ENCODE results near the gene PCSK6. TPM values are rescaled to one million over a fixed set of nuclear protein-coding genes. Genes with fewer than 3 reads are reported as not detected.

PCSK6 gene
- total RNA-seq, 2 experiments from 2014 or later: 0.46 to 0.74 TPM

DNA sequence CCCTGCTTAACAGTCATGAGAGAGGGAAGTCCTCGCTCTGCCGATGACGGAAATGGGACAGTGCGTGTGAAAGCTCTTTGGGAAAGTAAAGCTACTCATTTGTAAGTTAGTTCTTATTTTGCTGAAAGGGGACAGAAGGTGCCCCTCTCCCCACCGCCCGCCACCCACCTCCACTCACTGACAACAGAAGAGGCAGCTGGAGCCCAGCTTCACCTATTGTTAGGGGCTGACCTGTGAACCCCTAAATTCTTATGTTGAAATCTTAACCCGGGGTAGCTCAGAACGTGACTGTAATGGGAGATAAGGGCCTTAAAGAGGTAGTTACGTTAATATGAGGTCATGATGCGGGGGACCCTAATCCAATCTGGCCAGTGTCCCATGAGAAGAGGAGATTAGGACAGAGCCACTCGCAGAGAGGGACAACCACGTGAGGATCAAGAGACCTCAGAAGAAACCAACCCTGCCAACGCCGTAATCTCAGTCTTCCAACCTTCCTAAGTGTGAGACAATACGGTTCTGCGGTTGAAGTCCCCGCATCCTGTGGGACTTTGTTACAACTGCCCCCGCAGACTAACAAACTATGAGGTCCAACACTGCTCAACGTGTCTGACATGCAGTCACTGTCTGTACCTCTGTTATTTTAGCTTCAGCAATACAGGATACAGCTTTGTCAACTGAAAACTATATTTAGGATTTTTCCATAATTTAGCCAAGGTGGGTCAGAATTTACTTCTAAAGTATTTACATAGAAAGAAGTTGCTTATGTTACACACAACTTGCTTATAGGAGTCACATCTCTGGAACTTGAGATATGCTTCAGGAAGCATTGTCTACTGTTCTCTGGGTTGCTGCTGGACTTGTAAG is 51.7 kb downstream of the PCSK6 start:
- Mint-ChIP-seq H3K4me1 (peaks cover 1% of the 10 kb centered on the region), H3K27ac (no peak overlapping the region)
- CTCF ChIA-PET: interaction anchor here (1.4 kb wide), 1 partner anchor 9 kb away, joined by 3 read pairs; no protein-coding TSS in a partner anchor

GRCh38 chr15:101437209-101437608 is 52.3 kb downstream of the PCSK6 start:
- ChIA-PET POLR2A (interaction anchor here (0.6 kb wide), 1 partner anchor 62 kb away, joined by 3 read pairs; no protein-coding TSS in a partner anchor), CTCF (no interaction called here)
- peaks cover 16% of the 10 kb centered on the region for H3K27me3 Mint-ChIP-seq
- DNase-seq: no peak
- peaks cover 1% of the 10 kb centered on the region for H3K4me1 Mint-ChIP-seq
- no peak overlapping the region for H3K27ac Mint-ChIP-seq
- no peak overlapping the region for H3K4me3 Mint-ChIP-seq
- no peaks in the 10 kb centered on the region for H3K9me3 Mint-ChIP-seq
- H3K36me3 Mint-ChIP-seq (ENCODE audit: low read depth): no peaks in the 10 kb centered on the region

More for the DNA sequence above, 51.7 kb downstream of the PCSK6 start:
- no peaks in the 10 kb centered on the region for H3K36me3 Mint-ChIP-seq (ENCODE audit: low read depth)
- no peak for DNase-seq
- peaks cover 17% of the 10 kb centered on the region for H3K27me3 Mint-ChIP-seq
- no peak overlapping the region for H3K4me3 Mint-ChIP-seq
- POLR2A ChIA-PET: no interaction called here
- no peaks in the 10 kb centered on the region for H3K9me3 Mint-ChIP-seq

- Mint-ChIP-seq H3K4me3 (no peak overlapping the region), H3K4me1 (peaks cover under 1% of the 10 kb centered on the region), H3K27me3 (peaks cover 13% of the 10 kb centered on the region), H3K36me3 (ENCODE audit: low read depth) (no peaks in the 10 kb centered on the region), H3K9me3 (no peaks in the 10 kb centered on the region), H3K27ac (no peak overlapping the region)
- CTCF ChIA-PET: no interaction called here
- no peak for DNase-seq
- POLR2A ChIA-PET: interaction anchor here (0.6 kb wide), 1 partner anchor 61 kb away, joined by 3 read pairs; no protein-coding TSS in a partner anchor
Observed at GRCh38 chr15:101436526-101436925, 53.0 kb downstream of the PCSK6 start.

- H3K27ac Mint-ChIP-seq: no peak overlapping the region
- H3K36me3 Mint-ChIP-seq (ENCODE audit: low read depth): no peaks in the 10 kb centered on the region
- CTCF ChIA-PET: no interaction called here
- POLR2A ChIA-PET: no interaction called here
- no peaks in the 10 kb centered on the region for H3K9me3 Mint-ChIP-seq
- H3K27me3 Mint-ChIP-seq: peaks cover 13% of the 10 kb centered on the region
- H3K4me1 Mint-ChIP-seq: no peaks in the 10 kb centered on the region
- H3K4me3 Mint-ChIP-seq: no peak overlapping the region
- DNase-seq: no peak
Observed at GRCh38 chr15:101435761-101436160, 53.7 kb downstream of the PCSK6 start.

DNA sequence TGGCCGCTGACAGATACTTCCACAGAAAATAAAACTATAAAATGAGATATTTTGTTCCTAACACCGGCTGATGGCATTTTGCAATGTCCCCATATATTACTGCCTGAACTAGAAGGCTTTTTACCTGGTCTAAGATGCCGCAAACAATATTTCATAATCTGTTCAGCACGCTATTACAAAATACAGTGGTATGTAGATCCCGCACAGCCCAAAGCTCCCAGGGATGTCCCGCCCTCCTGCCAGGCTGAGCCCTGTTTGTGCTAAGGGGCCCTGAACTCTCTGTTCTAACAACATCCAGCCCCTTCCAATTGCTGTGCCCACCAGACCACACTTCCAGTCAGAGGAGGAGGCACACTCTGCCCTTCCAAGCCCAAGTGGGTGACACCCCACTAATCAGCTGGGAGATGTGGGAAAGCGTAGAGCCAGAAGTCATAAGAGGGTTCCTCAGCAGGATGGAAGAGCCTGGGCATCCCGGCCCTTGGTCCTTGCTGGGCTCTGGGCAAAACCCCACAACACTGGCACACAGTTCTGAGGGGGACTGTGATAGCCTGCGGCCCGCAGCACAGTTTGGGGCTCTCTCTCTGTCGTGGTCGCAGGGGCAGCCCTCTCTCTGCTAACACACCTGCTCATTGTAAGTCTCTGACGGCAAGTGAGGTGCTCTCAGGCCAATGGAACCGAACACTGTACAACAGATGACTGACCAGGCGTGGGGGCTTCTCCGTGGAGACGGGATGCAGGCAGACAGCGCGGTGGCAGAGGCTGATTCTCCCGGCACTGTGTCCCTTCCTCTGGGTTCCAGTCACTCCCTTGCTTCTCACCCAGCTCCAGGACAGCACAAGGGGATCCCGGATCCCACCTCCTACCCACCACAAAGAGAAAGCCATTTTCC is 55.2 kb downstream of the PCSK6 start:
- H3K9me3 Mint-ChIP-seq: no peaks in the 10 kb centered on the region
- H3K27me3 Mint-ChIP-seq: peaks cover 7% of the 10 kb centered on the region
- DNase-seq: no peak
- H3K27ac Mint-ChIP-seq: no peak overlapping the region
- no peak overlapping the region for H3K4me3 Mint-ChIP-seq
- no peaks in the 10 kb centered on the region for H3K4me1 Mint-ChIP-seq
- POLR2A ChIA-PET: no interaction called here
- no peaks in the 10 kb centered on the region for H3K36me3 Mint-ChIP-seq (ENCODE audit: low read depth)
- CTCF ChIA-PET: no interaction called here

DNA sequence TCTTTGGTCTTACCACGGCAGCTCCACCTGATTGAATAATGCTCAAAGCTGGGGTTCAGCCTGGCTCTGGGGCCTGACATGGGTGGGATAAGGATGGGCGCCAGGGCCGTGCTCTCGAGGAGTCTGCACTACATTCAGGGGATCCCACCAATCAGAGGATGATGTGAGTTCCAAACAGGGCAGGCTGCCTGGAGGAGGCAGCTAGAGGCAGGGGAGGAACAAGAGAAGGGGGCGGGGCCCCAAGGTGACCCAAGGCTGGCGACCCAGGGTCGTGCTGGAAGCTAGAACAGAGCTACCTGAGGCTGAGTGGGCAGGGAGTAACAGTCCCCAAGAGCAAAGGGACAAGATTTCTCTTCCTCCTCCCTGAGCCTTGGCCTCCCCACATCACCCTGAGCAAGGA is 56.1 kb downstream of the PCSK6 start:
- no peaks in the 10 kb centered on the region for H3K36me3 Mint-ChIP-seq (ENCODE audit: low read depth)
- H3K4me1 Mint-ChIP-seq: no peaks in the 10 kb centered on the region
- H3K9me3 Mint-ChIP-seq: no peaks in the 10 kb centered on the region
- ChIA-PET POLR2A (no interaction called here), CTCF (no interaction called here)
- H3K27ac Mint-ChIP-seq: no peak overlapping the region
- peaks cover 2% of the 10 kb centered on the region for H3K27me3 Mint-ChIP-seq
- DNase-seq: no peak
- no peak overlapping the region for H3K4me3 Mint-ChIP-seq

DNA sequence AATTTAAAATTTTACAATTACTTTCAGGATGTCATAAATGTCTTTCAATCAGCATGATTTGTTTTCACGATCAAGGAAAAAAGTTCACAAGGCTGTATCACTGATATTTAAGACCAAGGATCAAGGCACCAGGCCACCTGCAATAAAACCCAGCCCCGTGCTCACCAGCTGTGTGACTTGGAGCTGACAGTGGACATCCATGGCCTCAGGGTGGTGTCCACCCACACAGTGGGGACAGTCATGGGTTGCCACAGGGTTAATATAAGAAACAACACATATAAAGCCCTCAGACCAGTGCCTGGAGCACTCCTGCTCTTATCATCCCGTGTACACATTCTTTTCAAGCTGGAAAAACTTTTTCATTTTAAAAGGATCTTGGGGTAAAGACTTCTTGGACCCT is 56.5 kb downstream of the PCSK6 start:
- POLR2A ChIA-PET: no interaction called here
- Mint-ChIP-seq H3K9me3 (no peaks in the 10 kb centered on the region), H3K27me3 (peaks cover 2% of the 10 kb centered on the region), H3K36me3 (ENCODE audit: low read depth) (no peaks in the 10 kb centered on the region), H3K4me1 (no peaks in the 10 kb centered on the region), H3K4me3 (no peak overlapping the region), H3K27ac (no peak overlapping the region)
- CTCF ChIA-PET: no interaction called here
- DNase-seq: no peak

DNA sequence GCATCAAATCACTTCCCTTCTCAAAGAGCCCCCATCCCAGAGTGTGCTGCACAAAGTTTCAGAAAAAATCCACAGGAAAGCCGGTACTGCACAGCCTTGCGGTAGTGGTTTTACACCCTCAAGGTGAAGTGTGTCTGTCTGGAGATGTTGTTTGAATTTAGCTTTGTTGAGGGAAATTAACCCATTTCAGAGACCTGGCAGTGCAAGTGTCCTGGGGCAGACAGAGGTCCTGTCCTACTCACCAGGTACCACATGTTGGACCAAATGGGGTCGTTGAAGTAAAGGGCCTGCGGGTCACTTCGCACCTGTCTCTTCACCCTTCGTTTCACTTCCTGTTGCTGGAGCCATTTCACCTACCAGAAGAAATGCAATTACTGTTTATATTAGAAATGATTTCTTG is 57.8 kb downstream of the PCSK6 start:
- DNase-seq: no peak
- ChIA-PET POLR2A (no interaction called here), CTCF (no interaction called here)
- H3K9me3 Mint-ChIP-seq: no peaks in the 10 kb centered on the region
- H3K4me1 Mint-ChIP-seq: no peaks in the 10 kb centered on the region
- H3K4me3 Mint-ChIP-seq: no peak overlapping the region
- H3K27ac Mint-ChIP-seq: no peak overlapping the region
- H3K36me3 Mint-ChIP-seq (ENCODE audit: low read depth): no peaks in the 10 kb centered on the region
- H3K27me3 Mint-ChIP-seq: peaks cover 2% of the 10 kb centered on the region

GRCh38 chr15:101431301-101431700 is 58.2 kb downstream of the PCSK6 start:
- POLR2A ChIA-PET: no interaction called here
- peaks cover 2% of the 10 kb centered on the region for H3K27me3 Mint-ChIP-seq
- H3K4me3 Mint-ChIP-seq: no peak overlapping the region
- H3K27ac Mint-ChIP-seq: no peak overlapping the region
- H3K4me1 Mint-ChIP-seq: no peaks in the 10 kb centered on the region
- no peaks in the 10 kb centered on the region for H3K9me3 Mint-ChIP-seq
- CTCF ChIA-PET: no interaction called here
- H3K36me3 Mint-ChIP-seq (ENCODE audit: low read depth): no peaks in the 10 kb centered on the region
- DNase-seq: no peak

DNA sequence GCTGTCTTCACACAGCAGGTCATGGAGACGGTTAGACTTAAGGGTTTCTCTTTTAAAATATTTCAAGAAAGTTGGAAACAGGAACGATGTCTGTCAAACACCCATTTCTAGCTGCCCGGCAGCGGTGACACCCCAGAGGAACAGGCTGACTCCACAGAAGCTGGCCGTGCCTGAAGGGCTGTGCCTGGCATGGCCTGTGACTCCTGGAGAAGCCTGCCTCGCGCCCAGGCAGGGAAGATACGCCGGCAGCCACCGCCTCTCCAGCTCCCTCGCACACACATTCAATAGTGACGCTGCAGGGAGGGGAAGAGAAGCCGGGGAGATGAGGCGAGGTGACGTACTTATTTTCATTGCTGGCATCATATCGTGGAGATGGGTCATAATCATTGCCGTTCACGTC is 59.9 kb downstream of the PCSK6 start:
- no peaks in the 10 kb centered on the region for H3K36me3 Mint-ChIP-seq (ENCODE audit: low read depth)
- no peaks in the 10 kb centered on the region for H3K9me3 Mint-ChIP-seq
- H3K27ac Mint-ChIP-seq: no peak overlapping the region
- peaks cover 3% of the 10 kb centered on the region for H3K27me3 Mint-ChIP-seq
- no peak overlapping the region for H3K4me3 Mint-ChIP-seq
- ChIA-PET POLR2A (no interaction called here), CTCF (interaction anchor here (0.9 kb wide), 1 partner anchor 9 kb away, joined by 3 read pairs; no protein-coding TSS in a partner anchor)
- H3K4me1 Mint-ChIP-seq: no peaks in the 10 kb centered on the region
- DNase-seq: no peak

DNA sequence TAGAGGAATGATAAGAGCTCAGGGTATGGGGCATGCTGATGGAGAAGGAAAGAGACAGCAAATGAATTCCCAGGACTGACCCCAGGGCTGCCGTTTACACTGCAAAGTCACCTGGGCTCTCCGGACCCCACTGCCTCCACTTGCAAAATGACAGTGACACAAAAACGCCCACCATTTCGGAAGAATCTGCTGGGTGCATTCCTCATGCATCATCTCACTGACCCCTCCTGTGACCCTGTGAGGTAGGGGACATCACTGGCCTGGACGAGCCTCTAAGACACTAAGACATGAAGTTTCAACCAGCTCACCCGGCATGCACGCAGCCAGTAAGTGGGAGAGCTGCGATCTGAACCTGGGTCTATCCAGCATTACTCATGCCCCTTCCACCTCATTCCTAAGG is 60.3 kb downstream of the PCSK6 start:
- POLR2A ChIA-PET: no interaction called here
- CTCF ChIA-PET: interaction anchor here (0.9 kb wide), 1 partner anchor 10 kb away, joined by 3 read pairs; no protein-coding TSS in a partner anchor
- H3K4me3 Mint-ChIP-seq: no peak overlapping the region

DNA sequence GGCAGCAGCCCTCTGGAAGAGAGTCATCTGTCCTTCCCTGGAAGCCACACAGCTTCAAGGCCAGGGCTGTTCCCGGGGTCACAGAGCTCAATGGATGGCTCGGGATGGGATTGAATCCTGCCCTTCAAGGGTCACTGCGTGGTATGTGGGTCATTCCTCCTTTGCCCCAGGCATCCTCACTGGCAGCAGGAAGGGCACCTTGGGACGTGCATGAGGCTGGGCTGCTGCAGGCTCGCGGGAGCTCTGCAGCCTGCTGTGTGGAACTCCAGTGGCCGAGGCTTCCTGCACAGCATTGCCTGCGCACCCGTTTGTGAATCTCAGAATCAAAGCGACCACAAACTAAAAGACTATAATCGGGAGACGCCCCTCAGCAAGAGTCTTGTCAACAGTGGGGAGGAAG is 60.7 kb downstream of the PCSK6 start:
- ChIA-PET POLR2A (no interaction called here), CTCF (interaction anchor here (0.9 kb wide), 1 partner anchor 10 kb away, joined by 3 read pairs; no protein-coding TSS in a partner anchor)
- no peak overlapping the region for H3K27ac Mint-ChIP-seq
- H3K4me1 Mint-ChIP-seq: no peaks in the 10 kb centered on the region
- no peak overlapping the region for H3K4me3 Mint-ChIP-seq
- H3K27me3 Mint-ChIP-seq: peaks cover 3% of the 10 kb centered on the region
- H3K9me3 Mint-ChIP-seq: no peaks in the 10 kb centered on the region
- no peak for DNase-seq
- no peaks in the 10 kb centered on the region for H3K36me3 Mint-ChIP-seq (ENCODE audit: low read depth)

More for the DNA sequence above, 60.3 kb downstream of the PCSK6 start:
- H3K27me3 Mint-ChIP-seq: peaks cover 3% of the 10 kb centered on the region
- H3K4me1 Mint-ChIP-seq: no peaks in the 10 kb centered on the region
- H3K36me3 Mint-ChIP-seq (ENCODE audit: low read depth): no peaks in the 10 kb centered on the region
- no peaks in the 10 kb centered on the region for H3K9me3 Mint-ChIP-seq
- H3K27ac Mint-ChIP-seq: no peak overlapping the region
- no peak for DNase-seq

Data from activated CD4-positive, alpha-beta T cell treated with anti-CD3 and anti-CD28 coated beads, Interleukin-2, amount 10 ng/mL, durations not matched to agents 7 days and 5 days (primary cell).